OCI-LY3 (cell line): ENCODE measurements around the gene TYW1.
"Not testable (repeated sequence)": the region's sequence is repeated elsewhere in the genome, so short reads cannot be mapped to it uniquely, and the experiment has no call there.

ENCODE experiments used
- EZH2phosphoT487 ChIP-seq: fragments of 200-600 bp; shearing (Covaris generic); IDR thresholded peaks from 2 replicates; pipeline ENCODE4 v1.6.1; 2018; ENCODE audit warnings: antibody characterized with exemption, mixed run types, low read depth
- TF ChIP-seq, protein P1 (sequence below): fragments of 200-600, 300-600 bp; sonication (generic); IDR thresholded peaks from 2 replicates; pipeline ENCODE4 v1.5.1; 2014; ENCODE audit warnings: antibody characterized with exemption, low read length, low read depth

GRCh38 chr7:67171151-67171550, 174.5 kb downstream of the TYW1 start:
- TF ChIP-seq, protein P1, sequence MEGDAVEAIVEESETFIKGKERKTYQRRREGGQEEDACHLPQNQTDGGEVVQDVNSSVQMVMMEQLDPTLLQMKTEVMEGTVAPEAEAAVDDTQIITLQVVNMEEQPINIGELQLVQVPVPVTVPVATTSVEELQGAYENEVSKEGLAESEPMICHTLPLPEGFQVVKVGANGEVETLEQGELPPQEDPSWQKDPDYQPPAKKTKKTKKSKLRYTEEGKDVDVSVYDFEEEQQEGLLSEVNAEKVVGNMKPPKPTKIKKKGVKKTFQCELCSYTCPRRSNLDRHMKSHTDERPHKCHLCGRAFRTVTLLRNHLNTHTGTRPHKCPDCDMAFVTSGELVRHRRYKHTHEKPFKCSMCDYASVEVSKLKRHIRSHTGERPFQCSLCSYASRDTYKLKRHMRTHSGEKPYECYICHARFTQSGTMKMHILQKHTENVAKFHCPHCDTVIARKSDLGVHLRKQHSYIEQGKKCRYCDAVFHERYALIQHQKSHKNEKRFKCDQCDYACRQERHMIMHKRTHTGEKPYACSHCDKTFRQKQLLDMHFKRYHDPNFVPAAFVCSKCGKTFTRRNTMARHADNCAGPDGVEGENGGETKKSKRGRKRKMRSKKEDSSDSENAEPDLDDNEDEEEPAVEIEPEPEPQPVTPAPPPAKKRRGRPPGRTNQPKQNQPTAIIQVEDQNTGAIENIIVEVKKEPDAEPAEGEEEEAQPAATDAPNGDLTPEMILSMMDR, result not testable (repeated sequence)
- not testable (repeated sequence) for TF ChIP-seq EZH2phosphoT487
